ENCODE data around the gene PAMR1.

DNA sequence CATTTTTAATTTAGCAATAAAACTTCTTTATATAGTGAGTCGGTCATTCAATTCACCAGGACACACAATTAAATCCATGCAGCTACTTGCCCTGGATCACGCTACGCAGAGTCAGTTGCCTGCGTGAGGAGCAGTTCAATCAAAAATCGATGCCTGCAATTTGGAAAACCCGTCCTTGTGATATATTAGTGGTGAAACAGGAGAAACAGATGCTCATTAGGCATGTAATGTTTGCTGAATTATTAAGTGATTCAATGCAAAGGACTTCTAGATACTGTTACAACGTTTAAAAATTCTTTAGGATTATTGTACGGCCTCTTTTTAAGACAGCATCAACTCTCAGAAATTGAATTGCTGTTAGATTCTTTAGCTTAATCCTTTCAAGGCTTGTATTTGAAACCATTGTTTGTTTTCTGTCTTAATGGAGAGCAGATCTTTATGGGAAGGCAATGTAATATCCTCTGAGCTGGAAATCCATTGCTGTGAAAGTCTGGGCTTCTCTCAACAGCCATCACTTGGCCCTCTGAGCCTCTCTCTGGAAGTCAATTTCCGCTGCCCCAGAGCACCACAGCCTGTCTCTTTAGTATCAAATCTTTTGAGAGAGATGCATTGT is 20.1 kb upstream of the PAMR1 start:
- TF ChIP-seq CTCF (IDR thresholded peaks at IDR 0.05) (no peak), POLR2A (IDR thresholded peaks at IDR 0.05) (no peak)
